ENCODE data around the gene C10orf62. TPM values are rescaled to one million over a fixed set of nuclear protein-coding genes. Genes with fewer than 3 reads are reported as not detected.

C10orf62 gene
- total and polyA plus RNA-seq, 2 of the 8 experiments (the other 6 are each of a cell fraction or from before 2014, with no cell fraction given), result 0.05 TPM; not detected in 1

DNA sequence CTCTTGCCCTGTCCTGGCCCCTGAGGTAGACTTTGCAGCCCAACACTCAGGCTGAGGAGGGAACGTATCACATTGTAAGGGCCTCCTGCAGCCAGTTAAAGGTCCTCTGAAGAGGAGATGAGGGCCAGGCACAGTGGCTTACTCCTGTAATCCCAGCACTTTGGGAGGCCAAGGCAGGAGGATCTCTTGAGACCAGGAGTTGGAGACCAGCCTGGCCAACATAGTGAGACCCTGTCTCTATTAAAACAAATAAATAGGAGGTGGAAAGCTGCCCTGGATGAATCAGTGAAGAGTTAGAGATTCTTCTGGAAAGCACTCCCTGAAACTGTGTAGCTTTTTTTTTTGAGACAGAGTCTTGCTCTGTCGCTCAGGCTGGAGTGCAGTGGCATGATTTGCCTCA is 2.3 kb upstream of the C10orf62 start (continued):
- TF ChIP-seq, protein P1, sequence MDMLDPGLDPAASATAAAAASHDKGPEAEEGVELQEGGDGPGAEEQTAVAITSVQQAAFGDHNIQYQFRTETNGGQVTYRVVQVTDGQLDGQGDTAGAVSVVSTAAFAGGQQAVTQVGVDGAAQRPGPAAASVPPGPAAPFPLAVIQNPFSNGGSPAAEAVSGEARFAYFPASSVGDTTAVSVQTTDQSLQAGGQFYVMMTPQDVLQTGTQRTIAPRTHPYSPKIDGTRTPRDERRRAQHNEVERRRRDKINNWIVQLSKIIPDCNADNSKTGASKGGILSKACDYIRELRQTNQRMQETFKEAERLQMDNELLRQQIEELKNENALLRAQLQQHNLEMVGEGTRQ (IDR thresholded peaks at IDR 0.05; ENCODE audit: low read length), result no peak
- TF ChIP-seq RAD21 (IDR thresholded peaks at IDR 0.05 in 1 of 2, conservative IDR thresholded peaks at IDR 0.05 in 1 of 2; ENCODE audit: low read depth in 2 of 2, low read length in 2 of 2), result no peak
